Measurements from ENCODE around the gene LONRF2.

The LONRF2 gene

GRCh38 chr2:100237163-100237562, 85.1 kb downstream of the LONRF2 start:
- DNase-seq (ENCODE audit: low read depth, low spot score) = no peak

DNA sequence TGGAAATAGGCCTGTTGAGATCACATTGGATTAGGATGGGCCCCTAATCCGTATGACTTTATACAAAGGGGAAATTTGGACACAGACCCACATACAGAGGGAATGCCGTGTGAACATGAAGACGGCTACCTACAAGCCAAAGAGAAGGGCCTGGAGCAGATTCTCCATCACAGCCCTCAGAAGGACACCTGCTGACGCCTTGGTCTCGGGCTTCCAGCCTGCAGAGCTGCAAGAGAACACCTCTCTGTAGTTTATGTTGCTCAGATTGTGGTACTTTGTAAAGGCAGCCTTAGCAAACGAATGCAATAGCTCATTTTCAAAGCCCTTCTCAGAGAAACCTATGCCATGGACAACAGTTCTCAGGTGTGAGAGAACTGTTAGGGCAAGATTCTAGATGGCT, 86.1 kb downstream of the LONRF2 start:
- DNase-seq (ENCODE audit: low read depth, low spot score) = no peak

- DNase-seq (ENCODE audit: low read depth, low spot score) = no peak
Measured at GRCh38 chr2:100235581-100235980, 86.7 kb downstream of the LONRF2 start.

DNA sequence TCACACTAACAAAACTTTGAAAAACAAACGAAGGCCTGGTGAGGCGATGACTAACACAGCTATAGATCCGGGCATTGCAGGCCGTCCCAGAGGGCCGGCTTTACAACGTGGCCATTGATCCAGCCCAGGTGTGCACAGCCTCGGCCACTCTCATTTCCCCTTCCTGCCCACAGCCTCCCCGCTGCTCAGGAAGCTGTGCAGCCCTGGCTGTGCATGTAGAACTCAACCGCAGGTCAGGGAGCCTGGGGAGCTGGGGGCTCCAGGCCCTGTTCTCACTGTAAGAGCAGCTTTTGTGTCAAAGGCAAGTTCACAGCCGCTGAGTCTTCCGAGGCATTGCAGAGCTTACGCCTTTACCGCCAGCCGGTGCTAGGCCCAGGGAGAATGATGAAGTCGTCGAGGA, 87.2 kb downstream of the LONRF2 start:
- no peak for DNase-seq (ENCODE audit: low read depth, low spot score)

DNA sequence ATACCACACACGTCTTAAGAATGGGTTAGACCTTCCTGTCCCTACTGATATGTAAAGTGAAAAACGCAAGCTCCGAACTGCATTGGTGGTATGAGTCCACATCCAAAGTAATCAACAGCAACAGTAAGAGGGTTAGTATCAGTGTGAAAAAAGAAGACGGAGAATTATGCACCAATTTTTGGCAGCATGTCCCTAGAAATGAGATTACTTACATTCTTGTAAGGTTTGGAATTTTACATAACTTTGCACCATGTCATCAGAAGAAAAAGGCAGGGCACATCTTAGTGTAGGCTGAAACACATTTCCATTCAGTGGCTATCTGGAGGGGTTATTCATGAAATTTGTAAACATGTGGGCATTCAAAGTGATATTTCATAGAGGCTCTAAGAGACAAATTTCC, 88.2 kb downstream of the LONRF2 start:
- DNase-seq (ENCODE audit: low read depth, low spot score) = no peak

DNA sequence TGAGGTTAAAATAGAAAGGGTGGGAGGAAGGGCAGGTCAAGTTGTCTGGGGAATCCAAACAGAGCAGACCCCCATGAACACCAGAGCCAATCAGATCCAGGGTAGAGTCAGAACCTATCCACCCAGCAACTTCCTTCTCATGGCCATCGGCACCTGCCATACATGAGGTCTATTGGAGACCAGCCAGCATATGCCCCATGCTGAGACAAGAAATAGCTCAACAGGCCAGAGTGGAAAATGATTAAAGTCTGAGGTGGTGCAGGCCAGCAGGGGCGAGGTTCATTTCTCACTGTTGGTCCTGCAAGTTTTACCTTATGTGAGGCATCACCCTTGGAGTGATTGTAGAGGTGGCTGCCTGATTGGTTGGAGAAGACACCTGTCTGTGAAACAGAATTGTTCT, 89.2 kb downstream of the LONRF2 start:
- no peak for DNase-seq (ENCODE audit: low read depth, low spot score)

DNA sequence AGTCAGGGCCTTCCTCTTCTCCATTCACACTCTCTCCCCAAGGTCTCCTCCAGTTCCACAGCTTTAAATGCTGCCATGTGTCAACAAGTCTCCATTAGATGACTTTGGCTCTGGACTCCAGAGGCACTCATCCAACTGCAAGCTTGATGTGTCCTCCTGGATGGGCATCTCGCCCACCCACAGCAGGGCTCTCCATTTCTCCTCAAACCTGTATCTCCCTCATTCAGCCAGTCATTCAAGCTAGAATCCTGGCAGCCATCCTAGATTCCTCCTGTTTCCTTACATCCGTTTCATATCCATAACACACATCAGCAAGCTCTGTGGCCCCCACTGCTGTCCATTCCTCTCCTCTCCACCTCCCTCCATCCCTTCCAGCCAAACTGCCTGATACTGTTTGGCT, 91.5 kb downstream of the LONRF2 start:
- DNase-seq (ENCODE audit: low read depth, low spot score) = no peak

DNA sequence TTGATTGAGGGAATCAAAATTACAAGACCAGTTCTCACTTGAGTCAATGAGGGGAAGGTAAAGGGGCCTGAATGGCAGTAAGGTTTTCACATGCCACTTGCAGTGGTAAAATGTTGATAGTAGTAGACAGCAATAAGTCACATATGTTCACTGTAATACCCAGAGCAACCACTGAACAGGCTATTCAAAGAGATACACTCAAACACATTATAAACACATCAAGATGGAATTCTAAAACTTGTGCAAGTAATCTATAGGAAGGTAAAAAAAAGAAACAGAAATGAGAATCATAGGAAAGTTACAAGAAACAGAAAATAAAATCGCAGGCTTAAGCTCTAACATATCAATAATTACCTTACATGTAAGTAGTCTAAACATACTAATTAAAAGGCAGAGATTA, 93.3 kb downstream of the LONRF2 start:
- no peak for DNase-seq (ENCODE audit: low read depth, low spot score)

DNA sequence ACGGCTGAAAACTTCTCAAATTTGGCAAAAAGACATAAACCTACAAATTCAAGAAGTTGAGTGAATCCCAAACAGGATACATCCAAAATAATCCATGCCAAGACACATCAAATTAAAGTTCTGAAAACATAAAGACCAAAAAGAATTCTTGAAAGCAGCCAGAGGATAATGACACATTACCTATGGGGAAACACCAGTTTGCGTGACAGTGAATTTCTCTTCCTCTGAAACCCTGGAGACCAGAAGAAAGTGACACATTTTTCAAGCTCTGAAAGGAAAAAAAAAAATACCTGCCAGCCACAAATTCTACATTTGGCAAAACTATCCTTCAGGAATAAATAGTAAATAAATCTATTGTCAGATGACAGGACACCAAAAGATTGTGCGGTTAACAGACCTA, 93.9 kb downstream of the LONRF2 start:
- no peak for DNase-seq (ENCODE audit: low read depth, low spot score)

GRCh38 chr2:100224988-100225710, 97.2 kb downstream of the LONRF2 start:
- DNase-seq (ENCODE audit: low read depth, low spot score) = no peak

DNA sequence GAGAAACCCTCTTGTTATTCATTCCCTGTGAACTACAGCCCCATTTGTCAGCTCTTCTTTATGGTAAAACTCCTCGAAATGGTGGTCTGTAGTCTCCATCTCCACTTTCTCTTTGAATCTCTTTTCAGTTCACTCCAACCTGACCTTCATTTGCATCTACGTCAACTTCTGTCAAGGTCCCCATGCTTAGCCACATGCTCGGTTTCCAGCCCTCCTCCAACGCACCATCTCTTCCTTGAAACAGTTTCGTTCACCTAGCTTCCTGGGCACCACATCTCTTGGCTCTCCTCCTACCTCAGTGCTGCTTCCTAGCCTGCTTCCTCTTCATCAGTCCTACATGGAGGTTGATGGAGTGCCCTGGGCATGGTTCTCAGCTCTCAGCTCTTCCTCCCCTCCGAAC, 98.8 kb downstream of the LONRF2 start:
- no peak for DNase-seq (ENCODE audit: low read depth, low spot score)

All from iPS DF 19.7 (cell line).